GM19468 (cell line): ENCODE results near the gene ATMIN.

Source experiments
- ATAC-seq: cut with Tn5 transposase; IDR thresholded peaks from one replicate; pipeline ENCODE4 v1.9.1; 2021; ENCODE audit warnings: mild to moderate bottlenecking, moderate library complexity, moderate number of reproducible peaks; ENCODE audit not compliant: unreplicated experiment; ENCODE audit errors: extremely low read depth

ATMIN gene

GRCh38 chr16:81004646-81005353 is 30.8 kb upstream of the ATMIN start:
- no peak for ATAC-seq

GRCh38 chr16:81005610-81006161 is 30.0 kb upstream of the ATMIN start:
- no peak for ATAC-seq

DNA sequence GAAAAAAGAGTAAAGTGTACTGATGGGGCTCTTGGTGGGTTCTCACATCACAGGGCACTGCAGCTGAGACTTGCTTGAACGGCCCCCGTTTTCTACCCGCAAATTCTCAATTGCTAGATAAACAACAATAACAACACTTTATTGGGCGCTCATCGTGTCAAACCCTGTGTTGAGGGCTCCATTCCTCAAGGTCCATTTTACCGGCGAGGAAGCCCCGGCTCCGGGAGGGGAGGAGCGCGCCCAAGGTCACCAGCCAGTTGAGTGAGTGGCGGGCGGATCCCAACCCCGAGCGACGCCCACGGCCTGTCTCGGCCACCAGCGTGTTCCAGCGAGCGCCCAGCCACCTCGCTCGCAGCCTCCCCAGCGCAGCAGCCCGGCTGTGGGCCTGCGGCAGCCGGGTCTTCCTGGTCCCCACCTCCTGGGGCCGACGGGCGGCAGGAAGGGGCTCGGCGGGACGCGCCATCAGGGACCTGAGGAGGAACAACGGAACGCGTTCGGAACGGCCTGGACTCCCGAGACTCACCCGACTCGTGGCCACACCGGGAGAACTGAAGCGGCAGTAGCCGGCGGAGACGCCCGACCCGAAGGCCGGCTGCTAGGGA is 29.3 kb upstream of the ATMIN start:
- ATAC-seq, result no peak

GRCh38 chr16:81006813-81007695 is 28.6 kb upstream of the ATMIN start, which contains the start of the genes CENPN and CMC2:
CENPN (plus strand) TSS chr16:81007214; CDS start chr16:81011940, 4,726 bp downstream.
CMC2 (minus strand) TSS chr16:81006885; CDS start chr16:80997394, 9,491 bp downstream.
- peak; percentile 77 for ATAC-seq

DNA sequence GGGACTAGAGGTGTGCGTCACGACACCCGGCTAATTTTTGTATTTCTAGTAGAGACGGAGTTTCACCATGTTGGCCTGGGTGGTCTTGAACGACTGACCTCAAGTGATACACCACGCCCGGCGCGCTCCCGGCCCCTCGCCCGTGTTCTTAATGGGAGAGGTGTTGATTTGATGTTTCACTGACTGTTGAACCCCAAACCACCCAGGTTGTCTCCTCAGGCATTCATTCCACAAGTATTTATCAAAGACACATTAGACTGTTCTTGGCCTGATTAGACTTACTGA is 27.2 kb upstream of the ATMIN start:
- no peak for ATAC-seq

GRCh38 chr16:81012974-81013373 is 22.7 kb upstream of the ATMIN start:
- no peak for ATAC-seq

DNA sequence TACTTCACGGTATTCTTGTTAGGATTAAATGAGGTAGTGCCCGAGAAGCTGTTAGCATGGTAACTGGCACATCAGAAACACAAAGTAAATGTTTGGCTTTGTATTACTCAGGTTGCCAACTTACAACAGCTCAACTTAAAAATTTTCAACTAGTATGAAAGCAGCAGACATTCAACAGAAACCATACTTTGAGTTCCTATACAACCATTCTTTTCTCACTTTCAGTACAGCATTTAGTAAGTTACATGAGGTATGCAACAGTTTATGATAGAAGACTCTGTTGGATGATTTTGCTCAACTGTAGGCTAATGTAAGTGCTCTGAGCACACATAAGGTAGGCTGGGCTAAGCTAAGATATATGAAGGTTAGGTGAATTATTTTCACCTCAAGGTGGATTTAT is 21.0 kb upstream of the ATMIN start:
- ATAC-seq, result no peak

DNA sequence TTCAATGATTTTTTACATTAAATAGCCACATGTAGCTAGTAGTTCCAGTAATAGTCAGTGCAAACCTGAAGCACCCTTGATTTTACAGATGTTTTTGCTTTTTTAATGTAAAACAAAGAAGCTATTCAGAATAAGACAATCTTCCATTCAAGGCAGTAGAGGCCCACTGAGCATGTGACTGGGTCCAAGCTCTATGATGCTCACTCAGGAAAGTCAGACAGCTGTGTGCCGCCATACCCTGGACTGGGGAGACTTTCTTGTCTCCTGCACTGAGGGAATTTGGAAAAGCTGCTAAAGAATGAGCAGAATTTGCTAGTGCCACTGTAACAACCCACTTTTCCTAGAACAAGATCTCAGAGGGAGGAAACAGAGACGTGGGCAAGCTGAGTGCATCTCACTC is 17.1 kb upstream of the ATMIN start:
- ATAC-seq, result no peak

GRCh38 chr16:81026429-81026828 is 9.2 kb upstream of the ATMIN start:
- ATAC-seq, result no peak

DNA sequence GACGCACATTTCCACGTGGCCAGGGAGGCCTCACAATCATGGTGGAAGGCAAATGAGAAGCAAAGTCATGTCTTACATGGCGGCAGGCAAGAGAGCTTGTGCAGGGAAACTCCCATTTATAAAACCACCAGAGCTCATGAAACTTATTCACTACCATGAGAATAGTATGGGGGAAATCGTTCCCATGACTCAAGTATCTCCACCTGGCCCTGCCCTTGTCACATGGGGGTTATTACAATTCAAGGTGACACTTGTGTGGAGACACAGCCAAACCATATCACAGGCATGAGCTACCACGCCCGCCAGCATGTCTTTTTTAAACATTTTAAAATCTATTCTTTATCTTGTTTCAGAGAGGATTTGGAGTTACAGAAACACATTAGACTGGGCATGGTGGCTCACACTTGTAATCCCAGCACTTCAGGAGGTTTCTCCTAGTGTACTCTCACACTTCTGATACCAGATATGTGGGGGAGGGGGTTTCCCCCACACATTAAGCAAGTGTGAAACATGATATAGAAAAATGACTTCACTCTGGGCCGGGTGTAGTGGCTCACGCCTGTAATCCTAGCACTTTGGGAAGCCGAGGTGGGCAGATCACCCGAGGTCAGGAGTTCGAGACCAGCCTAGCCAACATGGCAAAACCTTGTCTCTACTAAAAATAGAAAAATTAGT is 5.6 kb upstream of the ATMIN start:
- no peak for ATAC-seq

GRCh38 chr16:81035975-81036750 is 521 bp downstream of the ATMIN start:
- peak; percentile 27 for ATAC-seq

GRCh38 chr16:81036751-81037350 is 1.2 kb downstream of the ATMIN start:
- no peak for ATAC-seq

DNA sequence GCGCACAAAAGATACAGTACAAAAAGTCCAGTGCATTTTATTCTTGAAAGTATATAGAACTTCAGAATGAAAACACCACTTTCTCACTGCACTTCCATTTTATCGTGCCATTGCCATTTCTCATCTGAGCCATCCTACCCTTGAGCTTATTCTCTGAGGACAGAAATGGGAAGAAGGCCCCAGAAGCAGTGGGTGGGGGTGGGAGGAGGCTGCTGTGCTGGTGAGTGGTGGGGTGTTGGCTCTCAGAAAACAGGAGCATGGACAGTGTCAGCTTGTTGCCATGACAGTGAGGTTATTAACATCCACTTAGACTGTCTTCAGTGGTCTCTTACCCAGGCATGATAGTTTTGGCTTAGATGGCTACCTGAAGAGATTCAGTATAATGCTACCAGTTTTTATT is 4.5 kb downstream of the ATMIN start:
- no peak for ATAC-seq

DNA sequence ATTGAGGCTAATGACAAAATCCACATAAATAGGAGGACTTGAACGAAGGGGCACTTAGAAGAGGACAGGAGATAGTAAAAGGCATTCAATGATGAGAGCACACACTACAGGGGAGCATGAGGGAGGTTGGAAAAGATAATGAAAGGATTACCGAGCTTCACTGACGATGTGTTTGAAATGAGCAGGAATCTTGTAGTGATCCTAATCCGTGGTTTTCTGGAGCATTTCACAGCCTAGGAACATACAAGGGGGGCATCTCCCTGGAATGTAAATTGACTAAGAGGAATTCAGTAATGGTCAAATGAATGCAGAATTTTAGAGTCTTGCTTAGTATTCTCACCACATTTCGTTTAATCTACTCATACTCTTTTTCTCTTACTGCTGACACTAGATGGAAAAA is 5.2 kb downstream of the ATMIN start:
- no peak for ATAC-seq

DNA sequence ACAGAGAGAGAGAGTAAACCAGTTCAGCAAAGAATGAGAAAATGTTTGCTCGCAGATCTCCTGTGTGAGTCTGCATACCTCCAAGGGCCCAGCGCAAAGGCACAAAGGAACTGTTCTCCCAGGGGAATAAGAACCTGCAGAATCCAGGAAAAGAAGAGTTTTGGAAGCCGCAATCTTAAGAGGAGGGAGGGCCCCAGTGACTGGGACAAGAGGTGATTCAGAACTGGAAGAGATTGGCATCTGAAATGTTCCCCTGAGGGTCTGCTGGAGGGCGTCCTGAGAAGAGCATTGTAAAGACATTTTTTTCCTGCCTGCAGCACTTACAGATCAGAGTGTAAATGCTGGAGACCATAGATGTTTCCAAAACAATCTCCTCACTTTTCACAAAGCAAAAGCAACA is 6.1 kb downstream of the ATMIN start:
- ATAC-seq, result no peak

GRCh38 chr16:81042821-81043220 is 7.2 kb downstream of the ATMIN start:
- no peak for ATAC-seq

- ATAC-seq, result no peak
These were observed 18.1 kb downstream of the ATMIN start for GRCh38 chr16:81053761-81054160.

DNA sequence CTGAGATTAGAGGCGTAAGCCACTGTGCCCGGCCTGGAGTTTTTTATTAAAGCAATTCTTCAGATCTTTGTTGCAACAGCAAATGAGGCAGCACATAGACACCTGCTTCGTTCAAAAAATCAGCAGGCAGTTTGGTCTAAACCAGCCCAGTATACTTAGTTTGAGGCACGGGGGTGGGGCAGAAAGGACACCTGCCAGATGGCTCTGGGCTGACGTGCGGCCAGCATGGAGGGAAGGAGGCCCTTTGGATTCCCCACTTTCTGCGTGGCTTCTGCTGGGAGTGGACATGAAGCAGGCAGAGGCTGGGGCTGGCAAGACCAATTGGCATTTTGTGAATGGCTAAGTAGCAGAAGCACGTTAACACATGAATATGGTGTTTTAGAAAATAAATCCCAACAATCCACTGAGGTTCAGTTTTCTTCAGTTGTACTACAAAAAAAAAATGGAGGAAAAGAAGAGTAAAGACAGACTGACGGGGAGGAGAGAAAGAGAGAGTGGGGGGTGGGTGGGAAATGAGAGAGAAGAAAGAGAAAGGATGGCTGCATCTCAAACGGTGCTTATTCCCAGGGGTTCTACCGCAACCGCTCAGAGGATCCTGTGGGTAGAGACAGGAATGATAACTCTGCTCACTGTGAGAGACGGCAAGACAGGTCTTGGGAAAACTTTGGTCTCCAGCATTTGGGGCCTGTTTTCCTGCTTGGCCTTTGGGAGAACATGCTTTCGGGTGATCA is 25.1 kb downstream of the ATMIN start:
- no peak for ATAC-seq

- ATAC-seq, result no peak
These were observed 25.6 kb downstream of the ATMIN start for GRCh38 chr16:81061307-81061640.
